Transverse colon (tissue), 4 donors: Measurements from ENCODE around the gene OCEL1.

Experiments used
- CTCF ChIP-seq, 5 experiments: fragments of 200-600 bp in 3 of 5; fragments of 450-650 bp in 2 of 5; sonication (generic) in 3 of 5; IDR thresholded peaks; 1 replicate in 2 of 5; 2 replicates in 3 of 5; pipeline ENCODE4 v1.5.1; 2016 to 2017; ENCODE audit warnings: antibody characterized with exemption in 5 of 5, inconsistent platforms in 3 of 5, mild to moderate bottlenecking in 2 of 5, moderate library complexity in 1 of 5
- EP300 ChIP-seq: sonication (generic); formaldehyde crosslinking; IDR thresholded peaks from one replicate; pipeline ENCODE4 v1.6.1; 2017; ENCODE audit warnings: antibody characterized with exemption, low read depth
- POLR2A ChIP-seq: fragments of 450-650 bp; IDR thresholded peaks from one replicate; pipeline ENCODE4 v1.6.1; 2016; ENCODE audit warnings: antibody characterized with exemption, mild to moderate bottlenecking, moderate library complexity
- POLR2AphosphoS5 ChIP-seq, 3 donors: sonication (generic); formaldehyde crosslinking; IDR thresholded peaks; one replicate each; pipeline ENCODE4 v1.6.1; 2016; ENCODE audit warnings: antibody characterized with exemption in 3 of 3

- TF ChIP-seq POLR2A (no peak), CTCF (IDR thresholded peaks at IDR 0.05) (no peak), EP300 (no peak), POLR2AphosphoS5 (IDR thresholded peaks at IDR 0.05) (no peak)
Measured at GRCh38 chr19:17240826-17241399, 14.9 kb downstream of the OCEL1 start.
